Measurements from ENCODE around the gene MDK. TPM values are rescaled to one million over a fixed set of nuclear protein-coding genes. Genes with fewer than 3 reads are reported as not detected.
"Not testable (repeated sequence)": the region's sequence is repeated elsewhere in the genome, so short reads cannot be mapped to it uniquely, and the experiment has no call there.

MDK gene
- total and polyA plus RNA-seq, 2 of the 13 experiments (the other 11 are each of a cell fraction or from before 2014, with no cell fraction given) = 312 to 407 TPM

- TF ChIP-seq ZNF407 (CRISPR knock-in tag; IDR thresholded peaks at IDR 0.05; ENCODE audit: not compliant biosample characterization) = no peak
Observed at GRCh38 chr11:46370253-46370652, 11.2 kb upstream of the MDK start (continued).

GRCh38 chr11:46371262-46371661 is 10.2 kb upstream of the MDK start:
- POLR2A ChIA-PET; intact Hi-C loops (cut with micrococcal nuclease; ENCODE audit: unreplicated experiment); DNase-seq (ENCODE audit: low spot score): not testable (repeated sequence)

More at GRCh38 chr11:46371262-46371661, 10.2 kb upstream of the MDK start:
- ATAC-seq; H3K9ac ChIP-seq (ENCODE audit: insufficient read depth, low read depth, low read length); BruUV-seq (replicated peaks); H3K9me3 ChIP-seq (ENCODE audit: low read length); H3K4me3 ChIP-seq (replicated peaks in 1 of 3; ENCODE audit: insufficient read depth in 1 of 3, low read depth in 2 of 3, low read length in 3 of 3); H3K27me3 ChIP-seq (ENCODE audit: control insufficient read depth in 1 of 2, insufficient read depth in 2 of 2, low read length in 2 of 2); H4K20me1 ChIP-seq (ENCODE audit: insufficient read depth, low read length); CTCF ChIA-PET (ENCODE audit: low intra/inter-chr PET ratio, low total read pairs); in situ Hi-C loops (cut with HindIII; ENCODE audit: extremely low pct_ligation_motif_present, low pct_unique_long_range_greater_than_20kb); H3K79me2 ChIP-seq (ENCODE audit: insufficient read depth, low read length); FAIRE-seq; H2AFZ ChIP-seq (ENCODE audit: low read length); H3K4me2 ChIP-seq (ENCODE audit: low read depth, low read length); H3K27ac ChIP-seq (ENCODE audit: extremely low read length, insufficient read depth, low read length): not testable (repeated sequence)
- H3K36me3 ChIP-seq (replicated peaks in 1 of 2; ENCODE audit: control insufficient read depth in 1 of 2, insufficient read depth in 2 of 2, low read length in 2 of 2) = peaks cover 1 to 14% of the 10 kb centered on the region in 2 experiments; a peak in 2 of 5 replicates
- TF ChIP-seq AGO2 (optimal IDR thresholded peaks at IDR 0.05; ENCODE audit: low read depth, low read length) = peak; percentile 54
- H3K4me1 ChIP-seq (ENCODE audit: insufficient read depth, low read length) = peaks cover 15% of the 10 kb centered on the region
- WGBS (ENCODE audit: low lambda C conversion rate) = 96% methylated on average over 13 of the region's 19 CpGs

Data from HepG2 (cell line).